Measurements from ENCODE around the gene AOC1.
"Not testable (repeated sequence)": the region's sequence is repeated elsewhere in the genome, so short reads cannot be mapped to it uniquely, and the experiment has no call there.

Gene AOC1

GRCh38 chr7:150902078-150903033 lies 50.0 kb downstream of the AOC1 start:
- DNase-seq (ENCODE audit: low read depth, low spot score): no peak
- H3K9ac ChIP-seq (ENCODE audit: insufficient read length): no peak overlapping the region

GRCh38 chr7:150903606-150904005 lies 51.3 kb downstream of the AOC1 start:
- Histone ChIP-seq H3K4me3 (no peak overlapping the region), H3K9ac (ENCODE audit: insufficient read length) (no peak overlapping the region), H3K27ac (no peak overlapping the region), H3K9me3 (ENCODE audit: low read depth, low read length) (no peaks in the 10 kb centered on the region), H3K36me3 (ENCODE audit: insufficient read depth, low read length) (no peaks in the 10 kb centered on the region)
- no peak for TF ChIP-seq EZH2 (IDR thresholded peaks at IDR 0.05)
- no peak for DNase-seq (ENCODE audit: low read depth, low spot score)

More at GRCh38 chr7:150902078-150903033, 50.0 kb downstream of the AOC1 start:
- H3K9me3 ChIP-seq (ENCODE audit: low read depth, low read length): no peaks in the 10 kb centered on the region
- H3K4me3 ChIP-seq: no peak overlapping the region
- TF ChIP-seq POLR2AphosphoS5 (IDR thresholded peaks at IDR 0.05; ENCODE audit: borderline replicate concordance, low read depth, low read length) (no peak), FOXP2 (optimal IDR thresholded peaks at IDR 0.05; ENCODE audit: control extremely low read depth, extremely low read length, insufficient read depth) (no peak), EZH2 (IDR thresholded peaks at IDR 0.05) (no peak)
- no peaks in the 10 kb centered on the region for H3K36me3 ChIP-seq (ENCODE audit: insufficient read depth, low read length)
- H3K27ac ChIP-seq: no peak overlapping the region

- H3K36me3 ChIP-seq (ENCODE audit: insufficient read depth, low read length): no peaks in the 10 kb centered on the region
- no peak overlapping the region for H3K9ac ChIP-seq (ENCODE audit: insufficient read length)
- no peak overlapping the region for H3K4me3 ChIP-seq
- no peak for DNase-seq (ENCODE audit: low read depth, low spot score)
- H3K27ac ChIP-seq: no peak overlapping the region
- TF ChIP-seq POLR2AphosphoS5 (IDR thresholded peaks at IDR 0.05; ENCODE audit: borderline replicate concordance, low read depth, low read length) (no peak), FOXP2 (optimal IDR thresholded peaks at IDR 0.05; ENCODE audit: control extremely low read depth, extremely low read length, insufficient read depth) (no peak), EZH2 (IDR thresholded peaks at IDR 0.05) (no peak)
- no peaks in the 10 kb centered on the region for H3K9me3 ChIP-seq (ENCODE audit: low read depth, low read length)
Observed at GRCh38 chr7:150904011-150904909, 51.9 kb downstream of the AOC1 start.

GRCh38 chr7:150908173-150908572 lies 55.9 kb downstream of the AOC1 start:
- Histone ChIP-seq H3K9ac (ENCODE audit: insufficient read length) (no peak overlapping the region), H3K9me3 (ENCODE audit: low read depth, low read length) (no peaks in the 10 kb centered on the region), H3K4me3 (no peak overlapping the region), H3K36me3 (ENCODE audit: insufficient read depth, low read length) (no peaks in the 10 kb centered on the region), H3K27ac (no peak overlapping the region)
- no peak for DNase-seq (ENCODE audit: low read depth, low spot score)
- TF ChIP-seq EZH2 (IDR thresholded peaks at IDR 0.05): no peak
- TF ChIP-seq FOXP2 (optimal IDR thresholded peaks at IDR 0.05; ENCODE audit: control extremely low read depth, extremely low read length, insufficient read depth): no peak
- no peak for TF ChIP-seq POLR2AphosphoS5 (IDR thresholded peaks at IDR 0.05; ENCODE audit: borderline replicate concordance, low read depth, low read length)

- no peak for DNase-seq (ENCODE audit: low read depth, low spot score)
- H3K27ac ChIP-seq: no peak overlapping the region
- H3K9ac ChIP-seq (ENCODE audit: insufficient read length): no peak overlapping the region
- H3K36me3 ChIP-seq (ENCODE audit: insufficient read depth, low read length): no peaks in the 10 kb centered on the region
- no peaks in the 10 kb centered on the region for H3K9me3 ChIP-seq (ENCODE audit: low read depth, low read length)
- no peak overlapping the region for H3K4me3 ChIP-seq
- no peak for TF ChIP-seq POLR2AphosphoS5 (IDR thresholded peaks at IDR 0.05; ENCODE audit: borderline replicate concordance, low read depth, low read length)
Observed at GRCh38 chr7:150909200-150909995, 57.1 kb downstream of the AOC1 start.

- not testable (repeated sequence) for H3K36me3 ChIP-seq (ENCODE audit: insufficient read depth, low read length); H3K4me3 ChIP-seq; H3K9ac ChIP-seq (ENCODE audit: insufficient read length); H3K27ac ChIP-seq; H3K9me3 ChIP-seq (ENCODE audit: low read depth, low read length); DNase-seq (ENCODE audit: low read depth, low spot score)
Observed at GRCh38 chr7:150910305-150910995, 58.1 kb downstream of the AOC1 start.

- TF ChIP-seq EZH2 (IDR thresholded peaks at IDR 0.05): no peak
- TF ChIP-seq FOXP2 (optimal IDR thresholded peaks at IDR 0.05; ENCODE audit: control extremely low read depth, extremely low read length, insufficient read depth): no peak
- no peak for TF ChIP-seq POLR2AphosphoS5 (IDR thresholded peaks at IDR 0.05; ENCODE audit: borderline replicate concordance, low read depth, low read length)
- Histone ChIP-seq H3K9ac (ENCODE audit: insufficient read length) (no peak overlapping the region), H3K27ac (no peak overlapping the region), H3K36me3 (ENCODE audit: insufficient read depth, low read length) (no peaks in the 10 kb centered on the region), H3K4me3 (no peak overlapping the region), H3K9me3 (ENCODE audit: low read depth, low read length) (no peaks in the 10 kb centered on the region)
- no peak for DNase-seq (ENCODE audit: low read depth, low spot score)
Observed at GRCh38 chr7:150910996-150911422, 58.7 kb downstream of the AOC1 start.

Data from SK-N-MC (cell line).